ENCODE results near the gene CPSF4L.
"Not testable (repeated sequence)": the region's sequence is repeated elsewhere in the genome, so short reads cannot be mapped to it uniquely, and the experiment has no call there.

CPSF4L gene, protein sequence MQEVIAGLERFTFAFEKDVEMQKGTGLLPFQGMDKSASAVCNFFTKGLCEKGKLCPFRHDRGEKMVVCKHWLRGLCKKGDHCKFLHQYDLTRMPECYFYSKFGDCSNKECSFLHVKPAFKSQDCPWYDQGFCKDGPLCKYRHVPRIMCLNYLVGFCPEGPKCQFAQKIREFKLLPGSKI

DNA sequence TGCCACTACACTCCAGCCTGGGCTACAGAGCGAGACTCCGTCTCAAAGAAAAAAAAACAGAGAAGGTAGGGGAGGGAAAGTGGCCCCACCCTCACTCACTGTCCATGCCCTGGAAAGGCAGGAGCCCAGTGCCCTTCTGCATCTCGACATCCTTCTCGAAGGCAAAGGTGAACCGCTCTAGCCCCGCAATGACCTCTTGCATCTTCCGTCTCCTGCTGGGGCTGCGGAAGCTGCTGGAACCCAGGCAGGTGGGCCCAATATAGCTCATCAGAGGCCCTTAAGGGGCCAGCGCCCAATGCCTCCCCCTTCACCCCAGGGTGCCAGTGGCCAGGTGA, at the start of gene CPSF4L:
CPSF4L (minus strand) TSS at position 264 of the 335 bp plus-strand sequence; CDS start at position 202, 62 bp downstream.
- DNase-seq, result no peak

DNA sequence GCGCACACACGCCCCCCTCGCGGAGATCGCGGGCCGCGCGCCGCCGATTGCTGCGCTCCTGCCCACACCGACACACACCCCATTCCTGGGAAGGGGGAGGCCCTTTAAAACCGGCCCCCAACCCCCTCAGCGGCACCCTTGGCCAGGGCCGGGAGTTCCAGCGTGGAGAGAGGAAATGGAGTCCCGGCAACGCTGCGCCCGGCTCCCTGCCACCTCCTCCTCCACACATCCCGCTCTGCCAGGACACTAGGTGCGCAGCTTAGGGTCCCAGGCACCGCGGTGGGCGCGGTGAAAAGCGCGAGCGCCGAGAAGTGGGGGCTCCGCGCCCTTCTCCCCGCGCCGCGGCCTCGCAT, 49.7 kb upstream of the CPSF4L start:
- DNase-seq, result no peak

DNA sequence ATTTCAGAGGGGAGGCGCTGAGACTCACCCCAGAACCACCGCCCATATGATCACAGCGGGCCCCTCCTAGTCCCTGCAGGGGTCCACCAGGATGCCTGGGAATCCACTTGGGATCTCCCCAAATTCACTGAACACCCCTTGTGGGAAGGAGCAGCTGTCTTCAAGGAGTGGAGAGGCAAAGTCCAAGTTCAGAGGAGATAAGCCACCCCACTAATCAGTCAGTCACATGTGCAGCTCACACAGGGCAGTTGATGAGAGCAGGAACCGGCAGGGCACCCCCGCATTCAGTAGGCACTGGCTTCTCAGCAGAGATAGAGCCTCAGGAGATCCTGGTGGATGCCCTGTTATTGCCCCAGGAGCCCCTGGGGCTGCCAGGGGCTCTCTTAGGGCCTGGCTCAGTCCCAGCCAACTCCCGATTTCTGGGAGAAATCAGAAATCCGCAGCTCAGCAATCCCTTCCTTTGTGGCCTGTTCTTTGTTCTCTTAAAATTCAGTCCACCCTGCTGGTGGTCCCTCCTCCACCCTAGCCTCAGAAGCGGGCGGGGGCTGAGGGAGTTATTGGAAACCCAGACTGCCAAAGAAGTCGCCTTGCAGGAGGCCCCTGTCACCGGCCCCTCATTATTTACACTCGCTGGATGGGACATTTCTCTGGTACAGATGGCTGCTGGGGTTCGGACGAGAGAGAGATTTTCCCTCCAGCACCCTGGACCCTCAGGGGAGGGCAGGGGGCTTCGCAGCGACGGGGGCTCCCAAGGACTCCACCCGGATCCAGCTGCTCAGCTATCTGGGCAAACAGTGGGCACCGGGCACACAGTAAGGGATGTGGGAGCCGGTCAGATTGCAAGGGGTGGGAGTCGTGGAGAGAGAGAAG, 48.3 kb upstream of the CPSF4L start:
- DNase-seq, result no peak

DNA sequence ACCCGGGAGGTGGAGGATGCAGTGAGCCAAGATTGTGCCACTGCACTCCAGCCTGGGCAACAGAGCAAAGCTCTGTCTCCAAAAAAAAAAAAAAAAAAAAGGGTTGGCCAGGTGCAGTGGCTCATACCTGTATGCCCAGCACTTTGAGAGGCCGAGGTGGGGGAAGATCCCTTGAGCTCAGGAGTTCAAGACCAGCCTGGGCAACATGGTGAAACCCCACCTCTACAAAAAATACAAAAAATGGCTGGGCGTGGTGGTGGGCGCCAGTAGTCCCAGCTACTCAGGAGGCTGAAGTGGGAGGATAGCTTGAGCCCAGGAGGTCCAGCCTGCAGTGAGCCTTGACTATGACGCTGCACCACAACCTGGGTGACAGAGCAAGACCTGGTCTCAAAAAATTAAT, 47.3 kb upstream of the CPSF4L start:
- not testable (repeated sequence) for DNase-seq

DNA sequence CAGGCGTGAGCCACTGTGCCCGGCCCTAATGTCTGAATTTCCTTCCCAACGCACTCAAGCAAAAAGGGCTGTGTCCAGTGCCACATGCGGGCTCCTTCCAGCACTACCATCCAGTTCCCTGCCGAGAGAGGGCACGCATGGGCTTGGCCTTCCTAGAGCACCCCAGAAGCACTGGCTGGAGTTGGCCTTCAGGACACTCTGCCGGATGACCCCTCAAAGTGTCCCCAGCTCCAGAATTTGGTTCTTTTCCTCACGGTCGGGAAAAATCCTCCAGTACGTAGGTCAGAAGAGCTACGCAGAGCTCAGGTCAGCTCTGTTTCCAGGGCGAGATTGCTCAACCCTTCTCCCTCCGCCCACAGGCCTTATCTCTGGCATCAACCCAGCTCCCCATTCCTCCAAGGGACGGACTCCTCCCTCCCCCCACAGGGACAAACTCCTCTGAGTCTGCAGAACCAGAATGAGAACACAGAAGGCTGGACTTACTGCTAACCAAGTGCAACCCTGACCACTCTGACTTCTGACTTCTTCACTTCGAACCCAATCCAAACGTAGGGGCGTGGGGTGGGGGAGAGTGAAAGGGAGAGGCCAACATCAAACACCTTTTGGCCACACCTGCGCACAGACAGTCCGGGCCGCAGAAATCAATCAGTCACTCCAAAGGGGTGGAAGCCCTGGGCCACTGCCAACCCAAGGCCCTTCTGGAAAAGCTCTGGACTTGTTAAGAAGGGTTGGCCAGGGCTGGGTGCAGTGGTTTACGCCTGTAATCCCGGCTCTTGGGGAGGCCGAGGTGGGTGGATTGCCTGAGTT, 46.5 kb upstream of the CPSF4L start:
- peak; percentile 50 for DNase-seq

DNA sequence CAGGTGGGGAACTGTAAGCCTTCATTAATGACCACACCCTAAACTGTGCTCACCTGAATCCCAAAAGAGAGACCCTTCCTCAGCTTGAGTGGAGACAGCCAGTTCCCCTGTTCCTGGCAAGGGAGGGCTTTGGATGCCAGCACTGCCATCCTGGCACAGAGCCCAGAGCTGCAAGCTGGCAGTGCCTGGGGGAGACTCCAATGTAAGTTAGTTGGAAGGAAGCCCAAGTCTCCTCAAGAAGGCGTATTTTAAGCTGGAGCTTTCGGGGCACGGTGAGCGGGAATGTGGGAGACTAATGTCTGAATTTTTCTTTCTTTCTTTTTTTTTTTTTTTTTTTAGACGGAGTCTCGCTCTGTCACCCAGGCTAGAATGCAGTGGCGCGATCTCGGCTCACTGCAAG, 45.5 kb upstream of the CPSF4L start:
- no peak for DNase-seq

DNA sequence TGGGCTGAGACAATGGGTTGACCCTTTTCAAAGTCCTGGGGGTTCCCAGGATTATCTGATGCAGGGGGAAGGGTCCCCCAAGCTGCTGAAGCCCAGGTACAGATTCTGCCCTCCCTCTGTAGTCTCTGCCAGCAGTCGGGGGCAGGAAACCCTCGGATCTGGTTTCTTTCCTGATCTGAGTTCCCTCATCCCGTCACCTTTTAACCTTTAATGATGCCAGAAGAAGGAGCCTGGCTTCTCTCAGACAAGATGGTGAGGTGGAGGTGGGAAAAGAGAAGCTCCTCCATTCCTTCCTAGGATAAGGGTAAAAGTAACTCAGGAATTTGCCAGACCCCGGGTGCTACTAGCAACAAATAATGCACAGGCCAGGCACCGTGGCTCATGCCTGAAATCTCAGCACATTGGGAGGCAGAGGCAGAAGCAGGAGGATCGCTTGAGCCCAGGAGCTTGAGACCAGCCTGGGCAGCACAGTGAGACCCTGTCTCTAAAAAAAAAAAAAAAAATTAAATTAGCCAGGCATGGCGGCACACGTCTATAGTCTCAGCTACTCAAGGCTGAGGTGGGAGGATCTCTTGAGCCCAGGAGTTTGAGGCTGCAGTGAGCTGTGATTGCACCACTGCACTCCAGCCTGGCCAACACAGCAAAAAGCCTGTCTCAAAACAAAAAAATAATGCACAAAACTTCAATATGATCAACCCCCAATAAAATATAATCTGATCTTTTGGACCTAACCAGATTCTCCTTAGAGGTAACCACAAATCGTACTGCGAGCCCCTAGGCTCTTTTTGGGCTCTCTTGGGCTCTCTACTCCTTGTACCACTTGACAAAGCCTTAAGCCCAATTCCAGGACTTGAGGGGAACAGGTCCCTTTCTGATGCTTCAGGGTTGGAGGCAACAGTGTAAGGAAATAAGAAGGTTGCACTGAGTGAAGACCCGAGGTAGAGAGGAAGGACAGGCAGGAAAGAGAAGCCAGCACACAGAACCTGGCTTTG, 44.5 kb upstream of the CPSF4L start:
- DNase-seq, result no peak

DNA sequence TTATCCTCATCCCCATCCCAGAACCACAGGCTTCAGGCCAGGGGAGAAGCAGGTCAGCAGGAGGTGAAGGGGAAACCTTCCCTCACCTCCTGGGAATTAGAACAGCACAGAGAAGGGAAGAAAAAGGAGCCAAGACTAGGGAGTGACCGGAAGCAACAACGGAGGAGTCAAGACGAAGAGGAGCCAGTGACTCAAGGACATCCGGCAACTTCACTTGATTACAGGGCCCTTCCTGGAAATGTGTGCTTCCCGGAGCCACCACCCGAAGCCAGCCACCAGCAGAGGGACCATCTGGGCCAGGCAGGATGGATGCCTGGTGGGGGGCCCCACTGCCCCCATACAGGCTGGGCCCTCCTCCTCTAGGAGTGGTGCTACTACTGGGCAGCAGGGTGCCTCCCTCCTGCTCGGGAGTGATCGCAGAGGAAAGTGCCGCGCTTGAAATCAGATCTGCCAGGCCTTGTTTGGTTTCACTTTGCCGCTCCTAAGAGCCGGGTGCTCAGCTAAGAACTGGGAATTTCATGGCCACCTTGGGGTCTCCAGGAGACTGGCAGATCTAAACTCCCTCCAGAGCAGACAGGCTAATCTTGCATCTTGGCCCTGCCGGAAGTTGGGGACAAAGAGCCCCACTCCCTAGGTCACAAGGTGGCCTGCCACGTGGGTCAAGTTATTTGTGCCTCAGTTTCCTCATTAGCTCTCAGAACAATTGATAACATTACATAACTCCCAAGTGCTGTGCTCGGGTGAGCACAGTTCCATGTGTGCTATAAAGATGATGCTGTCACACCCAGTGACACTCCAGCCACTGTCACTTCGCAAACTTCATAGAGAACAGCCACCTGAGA, 43.5 kb upstream of the CPSF4L start:
- peak; percentile 86 for DNase-seq

DNA sequence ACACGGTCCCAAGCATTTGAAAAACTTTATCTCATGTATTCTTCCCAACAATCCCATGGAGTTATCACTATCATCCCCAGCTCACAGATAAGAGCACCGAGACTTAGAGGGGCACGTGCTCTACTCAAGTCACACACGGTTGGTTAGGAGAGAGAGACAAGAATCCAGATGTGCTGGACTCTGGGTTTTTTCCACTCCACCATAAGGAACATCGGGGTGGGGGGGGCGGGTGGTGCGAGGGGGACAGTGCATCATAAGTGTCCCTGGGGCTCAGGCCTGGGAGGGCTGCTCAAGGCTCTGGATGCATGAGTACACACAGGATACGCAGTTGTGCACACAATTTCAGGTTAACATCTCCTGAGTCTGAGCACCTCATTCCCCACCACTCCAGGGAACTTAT, 42.8 kb upstream of the CPSF4L start:
- no peak for DNase-seq

DNA sequence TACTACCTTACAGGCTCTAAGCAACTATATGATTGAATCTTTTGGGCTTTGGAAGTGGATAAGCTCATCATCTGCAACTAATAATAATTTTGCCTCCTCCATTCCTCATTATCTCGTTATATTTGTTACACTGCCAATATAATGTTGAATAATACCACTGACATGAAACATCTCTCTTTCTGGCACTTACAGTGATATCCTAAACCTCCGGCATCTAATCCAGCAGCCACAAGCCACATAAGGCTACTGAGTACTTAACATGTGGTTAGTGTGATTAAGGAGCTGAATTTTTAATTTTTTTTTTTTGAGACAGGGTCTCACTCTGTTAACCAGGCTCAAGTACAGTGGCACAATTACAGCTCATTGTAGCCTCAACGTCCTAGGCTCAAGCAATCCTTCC, 40.5 kb upstream of the CPSF4L start:
- no peak for DNase-seq

DNA sequence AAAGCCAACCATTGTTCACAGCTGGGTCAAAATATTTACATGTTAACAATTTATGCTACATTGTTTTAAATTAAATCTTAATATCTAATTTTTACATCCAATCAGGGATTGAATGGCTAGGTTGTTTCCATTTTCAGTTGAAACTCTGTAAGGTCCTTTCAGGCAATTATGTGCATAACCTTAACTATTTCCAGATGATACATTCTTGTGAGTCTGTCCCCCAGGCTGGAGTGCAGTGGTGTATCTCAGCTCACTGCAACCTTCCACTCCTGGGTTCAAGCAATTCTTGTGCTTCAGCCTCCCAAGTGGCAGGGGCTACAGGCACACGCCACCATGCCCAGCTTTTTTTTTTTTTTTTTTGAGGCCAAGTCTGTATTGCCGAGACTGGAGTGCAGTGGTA, 39.7 kb upstream of the CPSF4L start:
- DNase-seq, result no peak

DNA sequence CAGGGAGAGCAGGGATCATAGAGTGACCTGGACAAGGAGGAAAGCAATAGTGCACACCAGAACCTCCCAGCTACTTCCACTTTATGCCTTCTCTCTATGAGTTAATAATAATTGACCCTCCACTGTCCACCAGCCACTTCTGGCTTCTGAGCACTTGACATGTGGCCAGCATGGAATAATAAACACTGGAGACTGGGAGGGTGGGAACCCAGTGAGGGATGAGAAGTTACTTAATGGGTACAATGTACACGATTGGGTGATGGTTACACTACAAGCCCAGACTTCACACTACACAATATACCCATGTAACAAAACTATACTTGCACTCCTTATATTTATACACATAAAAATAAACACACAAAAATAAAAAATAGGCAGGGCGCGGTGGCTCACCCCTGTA, 38.7 kb upstream of the CPSF4L start:
- DNase-seq, result no peak

DNA sequence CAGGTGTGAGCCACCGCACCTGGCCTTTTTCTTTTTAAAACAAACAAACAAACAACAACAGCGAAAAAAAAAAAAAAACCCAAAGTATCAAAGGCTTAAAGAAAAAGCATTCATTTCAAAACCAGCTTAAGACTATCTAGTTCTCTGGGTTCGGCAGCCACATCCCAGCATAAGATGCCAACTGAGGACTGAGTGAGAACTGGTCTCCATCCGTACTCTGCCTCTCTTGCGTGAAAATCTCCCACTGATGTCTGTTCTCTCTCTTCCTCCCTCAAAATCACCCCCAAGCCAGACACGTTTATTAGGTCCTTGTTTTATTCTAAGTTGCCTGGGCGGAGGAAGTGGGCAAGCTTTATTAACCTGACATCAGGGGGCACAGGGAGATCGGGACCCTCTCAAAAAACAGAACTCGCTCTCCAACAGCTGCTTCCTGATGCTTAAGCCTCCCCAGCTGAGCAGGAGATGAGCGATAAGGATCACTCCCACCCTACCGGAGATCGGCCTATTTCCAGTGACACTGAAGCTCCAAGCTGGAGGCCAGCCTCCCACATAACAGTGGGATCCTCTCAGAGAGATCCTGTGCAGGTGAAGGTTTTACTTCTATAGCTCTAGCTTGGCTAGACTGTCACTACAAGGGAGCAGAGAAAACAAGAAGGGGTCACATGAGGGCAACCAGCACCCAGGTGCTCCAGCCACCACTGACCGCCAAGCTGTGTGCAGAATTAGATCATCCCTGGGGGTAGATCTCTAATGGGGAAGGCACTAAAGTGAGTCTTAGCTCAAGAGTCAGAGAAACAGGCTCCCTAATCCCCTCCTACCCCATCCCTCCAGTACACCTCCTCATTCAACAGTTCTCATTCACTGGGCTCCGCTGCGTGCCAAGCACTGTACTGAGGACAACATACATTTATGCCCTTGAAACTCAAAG, 36.5 kb upstream of the CPSF4L start:
- no peak for DNase-seq

DNA sequence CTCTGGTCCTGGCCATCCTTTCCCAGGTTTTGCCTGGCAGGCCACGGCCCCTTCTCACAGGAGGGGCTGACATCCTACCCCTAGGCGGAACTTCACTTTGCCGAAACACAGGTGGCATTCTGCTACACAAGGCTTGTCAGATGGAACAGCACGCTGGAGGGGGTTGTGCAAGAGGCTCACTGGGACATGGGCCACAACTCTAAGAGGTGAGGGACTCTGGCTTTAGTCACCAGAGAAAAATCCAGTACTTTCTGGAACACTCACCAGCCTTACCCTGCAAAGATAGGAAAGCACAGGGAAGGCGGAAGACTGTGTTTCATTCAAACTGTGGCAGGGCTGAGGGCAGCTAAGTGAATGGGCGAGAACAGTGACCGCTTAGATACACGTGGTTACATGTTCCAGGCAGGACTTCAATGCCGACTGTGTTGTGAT, 31.8 kb upstream of the CPSF4L start:
- peak; percentile 60 for DNase-seq

DNA sequence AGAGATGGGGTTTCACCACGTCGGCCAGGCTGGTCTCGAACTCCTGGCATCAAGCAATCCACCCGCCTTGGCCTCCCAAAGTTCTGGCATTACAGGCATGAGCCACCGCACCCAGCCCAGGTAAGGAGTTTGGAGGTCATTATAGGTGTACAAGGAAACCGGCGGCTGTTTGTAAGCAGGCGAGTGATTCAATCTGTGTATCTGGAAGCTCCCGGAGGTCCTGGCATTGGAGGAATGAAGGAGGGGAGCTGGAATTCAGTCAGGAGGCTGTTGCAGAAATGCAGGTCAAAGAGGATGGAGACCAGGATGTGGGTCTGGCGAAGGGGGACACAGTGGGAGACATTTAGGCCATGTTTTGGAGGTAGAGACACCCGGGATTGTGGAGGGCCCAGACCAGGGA, 31.4 kb upstream of the CPSF4L start:
- DNase-seq, result no peak

DNA sequence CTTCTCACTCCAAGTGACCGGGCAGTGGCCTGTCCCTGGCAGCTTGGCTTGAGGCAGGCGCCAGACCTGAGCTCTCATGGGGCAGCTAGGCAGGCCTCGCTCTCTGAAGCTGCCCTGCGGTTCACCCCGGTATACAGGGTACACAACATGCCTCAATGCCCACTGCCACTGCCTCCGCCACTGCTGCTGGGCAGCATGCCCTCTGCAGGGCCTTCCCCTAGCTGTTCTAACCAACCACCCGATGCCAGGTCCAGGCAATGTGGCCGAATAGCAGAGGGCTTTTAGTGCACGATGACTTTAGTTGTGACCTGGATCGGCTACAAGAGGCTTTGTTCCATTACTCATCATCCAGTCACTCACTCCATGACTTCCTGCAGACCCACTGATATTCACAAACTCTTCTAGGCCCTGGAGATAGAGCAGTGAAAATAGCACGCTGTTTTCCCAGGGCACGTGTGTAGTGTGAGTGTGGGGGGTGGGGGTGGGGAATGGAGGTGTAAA, 30.4 kb upstream of the CPSF4L start:
- DNase-seq, result peak; percentile 76

DNA sequence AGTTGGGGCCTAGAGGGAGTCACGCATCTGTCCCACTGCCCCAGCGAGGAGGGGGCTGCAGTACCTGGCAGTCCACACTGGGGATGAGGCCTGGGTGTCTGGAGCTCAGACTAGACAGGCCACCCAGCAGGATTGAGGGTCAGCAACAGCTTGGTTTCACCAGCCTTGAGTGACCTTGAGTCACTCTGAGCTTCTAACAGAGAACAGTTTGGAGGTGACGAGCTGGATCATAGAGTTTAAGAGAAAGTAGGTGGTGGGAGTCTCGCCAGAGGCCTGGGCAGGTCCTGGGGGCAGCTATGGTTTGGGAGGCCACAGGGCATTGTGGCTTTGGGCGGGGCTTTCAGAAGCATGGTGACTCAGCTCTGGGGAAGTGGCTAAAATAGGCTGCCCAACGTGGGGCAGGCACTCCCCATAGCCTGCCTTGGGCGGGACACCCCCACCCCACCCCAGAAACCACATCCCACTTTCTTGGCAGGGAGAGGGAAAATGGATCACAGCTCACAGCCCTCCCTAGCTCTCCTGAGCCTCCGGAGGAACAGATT, 29.7 kb upstream of the CPSF4L start:
- peak; percentile 75 for DNase-seq

DNA sequence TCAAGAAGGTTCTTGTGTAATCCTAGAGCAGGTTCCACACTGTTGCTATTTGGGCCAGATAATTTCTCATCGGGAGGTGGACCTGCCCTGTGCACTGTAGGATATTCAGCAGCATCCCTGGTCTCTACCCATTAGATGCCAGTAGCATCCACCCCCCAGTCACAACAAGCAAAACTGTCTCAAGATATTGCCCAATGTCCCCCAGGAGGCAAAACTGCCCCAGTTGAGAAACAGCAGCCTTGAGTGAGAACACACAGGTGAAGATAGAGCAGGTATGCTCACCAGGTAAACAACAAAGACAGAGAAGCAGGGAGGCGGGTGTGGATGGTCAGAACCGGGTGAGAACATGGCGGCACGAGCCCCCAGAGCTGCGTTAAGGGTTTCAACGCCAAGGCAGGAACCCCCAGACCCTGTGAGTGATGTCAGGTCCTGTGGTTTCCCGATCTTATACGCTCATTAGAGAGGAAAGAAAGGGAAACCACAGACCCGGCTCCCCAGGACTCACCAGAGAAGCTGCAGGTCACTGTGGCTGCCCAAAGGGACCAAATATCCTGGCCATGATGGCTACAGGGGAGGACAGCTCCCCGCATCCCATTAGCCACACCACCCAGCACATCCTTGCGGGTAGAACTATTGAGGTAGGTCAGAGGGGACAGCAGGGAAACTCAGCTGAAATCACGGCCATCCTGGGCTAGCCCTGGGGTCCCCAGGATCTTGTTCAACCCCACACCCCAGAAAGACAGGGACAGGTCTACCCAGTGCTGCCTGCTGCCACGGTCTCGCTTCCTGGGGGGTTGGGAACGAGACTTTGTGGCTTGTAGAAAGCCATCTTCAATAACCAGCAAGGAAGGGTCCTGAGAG, 28.9 kb upstream of the CPSF4L start:
- no peak for DNase-seq
